CD14-positive monocyte (primary cell): ENCODE measurements around the gene MRRF. TPM values are rescaled to one million over a fixed set of nuclear protein-coding genes. Genes with fewer than 3 reads are reported as not detected.

Experiments used
- DNase-seq, 3 donors: peaks; one replicate each; pipeline ENCODE4 v3.0.0-alpha.2; 2011 to 2022
- H2AFZ ChIP-seq: 2 replicates; pipeline ENCODE4 v1.6.0; 2012; ENCODE audit warnings: mild to moderate bottlenecking, low read depth, low read length, inconsistent platforms; ENCODE audit not compliant: insufficient read depth, poor library complexity, severe bottlenecking
- H3K27ac ChIP-seq, 2 donors: 1 replicate in 1 of 2; 2 replicates in 1 of 2; pipeline ENCODE4 v1.5.1; 2012 to 2013; ENCODE audit warnings: low read length in 2 of 2, control low read depth in 1 of 2, inconsistent platforms in 1 of 2, low read depth in 1 of 2, mild to moderate bottlenecking in 1 of 2
- H3K27me3 ChIP-seq, 2 donors: one replicate each; pipeline versions ENCODE4 v1.6.0 to v1.6.1; 2011 to 2013; ENCODE audit warnings: low read length in 2 of 2; ENCODE audit not compliant: control insufficient read depth in 2 of 2, insufficient read depth in 2 of 2
- H3K36me3 ChIP-seq, 2 donors: replicated peaks in 1 of 2; 1 replicate in 1 of 2; 2 replicates in 1 of 2; pipeline versions ENCODE4 v1.5.1 to v1.6.1; 2012 to 2013; ENCODE audit warnings: low read length in 2 of 2, control low read depth in 1 of 2, inconsistent platforms in 1 of 2, mild to moderate bottlenecking in 1 of 2; ENCODE audit not compliant: insufficient read depth in 2 of 2, control insufficient read depth in 1 of 2
- H3K4me1 ChIP-seq, 2 donors: 1 replicate in 1 of 2; 2 replicates in 1 of 2; pipeline versions ENCODE4 v1.5.1 to v1.6.1; 2012 to 2013; ENCODE audit warnings: low read length in 2 of 2, control low read depth in 1 of 2, inconsistent platforms in 1 of 2, mild to moderate bottlenecking in 1 of 2, moderate library complexity in 1 of 2; ENCODE audit not compliant: insufficient read depth in 2 of 2, control insufficient read depth in 1 of 2
- H3K4me2 ChIP-seq: replicated peaks from 2 replicates; pipeline ENCODE3; 2012; ENCODE audit warnings: low read length, moderate library complexity, mild to moderate bottlenecking; ENCODE audit not compliant: poor library complexity, severe bottlenecking; ENCODE audit errors: extremely low read depth
- H3K4me3 ChIP-seq, 3 experiments: fragments of 200-600 bp in 1 of 3; sonication (generic) in 1 of 3; replicated peaks in 1 of 3; 1 replicate in 2 of 3; 2 replicates in 1 of 3; pipeline ENCODE4 v1.5.1; 2011 to 2013; ENCODE audit warnings: low read length in 3 of 3, mild to moderate bottlenecking in 3 of 3, control low read depth in 2 of 3, low read depth in 2 of 3, inconsistent platforms in 1 of 3, moderate library complexity in 1 of 3
- H3K79me2 ChIP-seq: 2 replicates; pipeline ENCODE4 v1.6.0; 2012; ENCODE audit warnings: mild to moderate bottlenecking, control low read depth, inconsistent platforms, low read length, moderate library complexity; ENCODE audit not compliant: insufficient read depth
- H3K9ac ChIP-seq: 2 replicates; pipeline ENCODE4 v1.6.0; 2017; ENCODE audit warnings: low read length, mild to moderate bottlenecking; ENCODE audit not compliant: insufficient read depth, poor library complexity, severe bottlenecking
- H3K9me3 ChIP-seq, 2 donors: replicated peaks in 1 of 2; 1 replicate in 1 of 2; 2 replicates in 1 of 2; pipeline versions ENCODE4 v1.5.1 to v1.6.1; 2012 to 2013; ENCODE audit warnings: low read length in 2 of 2, control low read depth in 1 of 2; ENCODE audit not compliant: control insufficient read depth in 1 of 2, insufficient read depth in 1 of 2
- H4K20me1 ChIP-seq: 2 replicates; pipeline ENCODE4 v1.6.0; 2012; ENCODE audit warnings: mild to moderate bottlenecking, low read length, control low read depth, moderate library complexity; ENCODE audit not compliant: insufficient read depth
- H3K27ac Mint-ChIP-seq, 7 donors: one replicate each; pipeline ENCODE4 v1.8.0; 2020; ENCODE audit warnings: mild to moderate bottlenecking in 7 of 7, mixed read lengths in 7 of 7, moderate library complexity in 6 of 7, inconsistent platforms in 2 of 7
- H3K27me3 Mint-ChIP-seq, 3 donors: one replicate each; pipeline ENCODE4 v1.8.0; 2021 to 2022; ENCODE audit warnings: low read depth in 3 of 3, mild to moderate bottlenecking in 3 of 3, mixed read lengths in 3 of 3, moderate library complexity in 3 of 3, inconsistent platforms in 1 of 3
- H3K36me3 Mint-ChIP-seq, 2 donors: one replicate each; pipeline ENCODE4 v1.8.0; 2020; ENCODE audit warnings: mixed read lengths in 2 of 2, inconsistent platforms in 1 of 2, mild to moderate bottlenecking in 1 of 2
- H3K4me1 Mint-ChIP-seq: one replicate; pipeline ENCODE4 v1.8.0; 2020; ENCODE audit warnings: mild to moderate bottlenecking, mixed read lengths
- H3K4me3 Mint-ChIP-seq, 2 donors: one replicate each; pipeline ENCODE4 v1.8.0; 2020; ENCODE audit warnings: mild to moderate bottlenecking in 2 of 2, mixed read lengths in 2 of 2, moderate library complexity in 1 of 2
- H3K9me3 Mint-ChIP-seq, 7 donors: one replicate each; pipeline ENCODE4 v1.8.0; 2020 to 2022; ENCODE audit warnings: mixed read lengths in 7 of 7, mild to moderate bottlenecking in 6 of 7, moderate library complexity in 6 of 7, inconsistent platforms in 2 of 7
- WGBS: methylation state at CpG from one replicate; pipeline ENCODE4 v1.1.5; 2013; ENCODE audit warnings: missing lambda C conversion rate; ENCODE audit not compliant: insufficient coverage; 5-methylcytosine and 5-hydroxymethylcytosine counted together
- intact Hi-C, 2 donors: fragments of 100-400 bp; cut with micrococcal nuclease; formaldehyde crosslinking; loops; one replicate each; pipeline versions ENCODE4 v1.15.0 to v1.15.1; 2023
- polyA plus RNA-seq, 3 donors: library from polyadenylated mRNA; depleted of rRNA in 1 of 3; unstranded in 2 of 3; stranded (reverse) in 1 of 3; fragments of 300-500 nt in 2 of 3; fragments of >200 nt in 1 of 3; fragmentation: Illumina TruSeq in 2 of 3; gene quantifications; 1 replicate in 2 of 3; 2 replicates in 1 of 3; pipeline ENCODE4 v1.2.3, GENCODE V29; 2012 to 2021
- TF ChIP-seq, protein P1 (sequence below): fragments of 200-600 bp; IDR thresholded peaks from one replicate; pipeline ENCODE4 v1.8.0; 2022; ENCODE audit warnings: antibody characterized with exemption, mild to moderate bottlenecking

Gene MRRF
- polyA plus RNA-seq, 3 donors = 16.0 to 34.4 (median 16.2) TPM

DNA sequence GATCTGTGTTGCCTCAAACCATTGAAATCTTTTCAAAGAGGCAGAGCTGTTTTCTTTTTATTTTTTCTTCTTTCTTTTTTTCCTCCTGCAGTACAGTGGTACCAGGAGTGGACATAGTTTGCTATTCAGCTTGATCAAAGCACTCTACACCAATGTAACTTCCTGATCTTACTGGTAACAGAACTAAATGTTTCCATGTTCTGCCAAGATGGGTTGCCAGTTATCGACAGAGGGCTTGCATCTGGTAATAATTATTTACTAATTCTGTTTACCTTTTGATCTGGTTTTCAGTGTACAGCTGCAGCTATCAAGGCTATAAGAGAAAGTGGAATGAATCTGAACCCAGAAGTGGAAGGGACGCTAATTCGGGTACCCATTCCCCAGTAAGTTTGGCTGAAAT is 26.8 kb downstream of the MRRF start:
- no peaks in the 10 kb centered on the region for H3K27me3 ChIP-seq
- peaks cover 18% of the 10 kb centered on the region for H3K4me1 Mint-ChIP-seq
- no peak overlapping the region for H3K4me3 Mint-ChIP-seq
- H3K27ac Mint-ChIP-seq = no peak overlapping the region
- H3K4me1 ChIP-seq = peaks cover 8 to 9% of the 10 kb centered on the region in 2 donors
- H3K27ac ChIP-seq = no peak overlapping the region
- peaks cover 80 to 82% of the 10 kb centered on the region in 2 donors for H3K36me3 Mint-ChIP-seq
- no peaks in the 10 kb centered on the region for H3K9me3 ChIP-seq
- H3K27me3 Mint-ChIP-seq = no peaks in the 10 kb centered on the region
- H4K20me1 ChIP-seq = no peaks in the 10 kb centered on the region
- intact Hi-C loops = no loop called here
- no peaks in the 10 kb centered on the region for H3K79me2 ChIP-seq
- H3K9me3 Mint-ChIP-seq = no peaks in the 10 kb centered on the region
- no CpG with 5 or more reads among the region's 3 CpGs for WGBS
- no peak overlapping the region for H3K9ac ChIP-seq
- H3K36me3 ChIP-seq = peaks cover 43 to 93% of the 10 kb centered on the region in 2 donors
- H3K4me2 ChIP-seq = no peak overlapping the region
- DNase-seq = no peak
- no peak overlapping the region for H2AFZ ChIP-seq
- TF ChIP-seq, protein P1, sequence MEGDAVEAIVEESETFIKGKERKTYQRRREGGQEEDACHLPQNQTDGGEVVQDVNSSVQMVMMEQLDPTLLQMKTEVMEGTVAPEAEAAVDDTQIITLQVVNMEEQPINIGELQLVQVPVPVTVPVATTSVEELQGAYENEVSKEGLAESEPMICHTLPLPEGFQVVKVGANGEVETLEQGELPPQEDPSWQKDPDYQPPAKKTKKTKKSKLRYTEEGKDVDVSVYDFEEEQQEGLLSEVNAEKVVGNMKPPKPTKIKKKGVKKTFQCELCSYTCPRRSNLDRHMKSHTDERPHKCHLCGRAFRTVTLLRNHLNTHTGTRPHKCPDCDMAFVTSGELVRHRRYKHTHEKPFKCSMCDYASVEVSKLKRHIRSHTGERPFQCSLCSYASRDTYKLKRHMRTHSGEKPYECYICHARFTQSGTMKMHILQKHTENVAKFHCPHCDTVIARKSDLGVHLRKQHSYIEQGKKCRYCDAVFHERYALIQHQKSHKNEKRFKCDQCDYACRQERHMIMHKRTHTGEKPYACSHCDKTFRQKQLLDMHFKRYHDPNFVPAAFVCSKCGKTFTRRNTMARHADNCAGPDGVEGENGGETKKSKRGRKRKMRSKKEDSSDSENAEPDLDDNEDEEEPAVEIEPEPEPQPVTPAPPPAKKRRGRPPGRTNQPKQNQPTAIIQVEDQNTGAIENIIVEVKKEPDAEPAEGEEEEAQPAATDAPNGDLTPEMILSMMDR = no peak
- H3K4me3 ChIP-seq = no peak overlapping the region

DNA sequence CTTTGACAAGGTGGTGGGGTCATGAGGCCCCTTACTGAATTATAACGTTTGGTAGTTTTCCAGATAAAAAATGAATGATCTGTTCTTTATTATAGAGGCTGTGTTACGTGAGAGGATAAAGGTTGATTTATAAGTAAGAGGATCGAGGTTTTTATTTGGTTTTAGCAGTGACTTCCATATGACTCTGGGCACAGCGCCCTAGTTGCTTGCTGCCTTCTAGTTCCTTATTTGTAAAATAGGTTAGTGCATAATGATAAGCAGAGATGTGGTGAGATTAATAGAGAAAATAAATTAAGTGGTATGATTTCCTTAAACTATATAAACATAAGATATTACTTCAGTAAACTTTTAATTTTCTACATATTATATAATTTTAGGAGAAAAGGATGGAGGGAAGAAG is 29.8 kb downstream of the MRRF start:
- H3K36me3 Mint-ChIP-seq = peaks cover 67 to 74% of the 10 kb centered on the region in 2 donors
- H3K27ac Mint-ChIP-seq = no peak overlapping the region
- H3K27ac ChIP-seq = no peak overlapping the region
- H3K4me2 ChIP-seq = no peak overlapping the region
- peaks cover 6 to 7% of the 10 kb centered on the region in 2 donors for H3K4me1 ChIP-seq
- no peaks in the 10 kb centered on the region for H4K20me1 ChIP-seq
- no peak overlapping the region for H2AFZ ChIP-seq
- H3K36me3 ChIP-seq = peaks cover 41 to 82% of the 10 kb centered on the region in 2 donors
- intact Hi-C loops = no loop called here
- no peak overlapping the region for H3K9ac ChIP-seq
- H3K4me3 ChIP-seq = no peak overlapping the region
- no peaks in the 10 kb centered on the region for H3K9me3 ChIP-seq
- no peaks in the 10 kb centered on the region for H3K9me3 Mint-ChIP-seq
- H3K27me3 Mint-ChIP-seq = peaks cover 0 to 1% (median 0%) of the 10 kb centered on the region in 3 donors
- peaks cover 12% of the 10 kb centered on the region for H3K4me1 Mint-ChIP-seq
- TF ChIP-seq, protein P1 = no peak
- no peaks in the 10 kb centered on the region for H3K79me2 ChIP-seq
- no peak for DNase-seq
- H3K4me3 Mint-ChIP-seq = no peak overlapping the region
- H3K27me3 ChIP-seq = no peaks in the 10 kb centered on the region
- 67% methylated on average over 3 of the region's 4 CpGs for WGBS
